CD14-positive monocyte (primary cell): ENCODE measurements around the gene SPATA20. TPM values are rescaled to one million over a fixed set of nuclear protein-coding genes. Genes with fewer than 3 reads are reported as not detected.

Experiments used
- DNase-seq, 3 donors: peaks; one replicate each; pipeline ENCODE4 v3.0.0-alpha.2; 2011 to 2022
- H2AFZ ChIP-seq: 2 replicates; pipeline ENCODE4 v1.6.0; 2012; ENCODE audit warnings: mild to moderate bottlenecking, low read depth, low read length, inconsistent platforms; ENCODE audit not compliant: insufficient read depth, poor library complexity, severe bottlenecking
- H3K27ac ChIP-seq, 2 donors: 1 replicate in 1 of 2; 2 replicates in 1 of 2; pipeline ENCODE4 v1.5.1; 2012 to 2013; ENCODE audit warnings: low read length in 2 of 2, control low read depth in 1 of 2, inconsistent platforms in 1 of 2, low read depth in 1 of 2, mild to moderate bottlenecking in 1 of 2
- H3K27me3 ChIP-seq, 2 donors: one replicate each; pipeline versions ENCODE4 v1.6.0 to v1.6.1; 2011 to 2013; ENCODE audit warnings: low read length in 2 of 2; ENCODE audit not compliant: control insufficient read depth in 2 of 2, insufficient read depth in 2 of 2
- H3K36me3 ChIP-seq, 2 donors: replicated peaks in 1 of 2; 1 replicate in 1 of 2; 2 replicates in 1 of 2; pipeline versions ENCODE4 v1.5.1 to v1.6.1; 2012 to 2013; ENCODE audit warnings: low read length in 2 of 2, control low read depth in 1 of 2, inconsistent platforms in 1 of 2, mild to moderate bottlenecking in 1 of 2; ENCODE audit not compliant: insufficient read depth in 2 of 2, control insufficient read depth in 1 of 2
- H3K4me1 ChIP-seq, 2 donors: 1 replicate in 1 of 2; 2 replicates in 1 of 2; pipeline versions ENCODE4 v1.5.1 to v1.6.1; 2012 to 2013; ENCODE audit warnings: low read length in 2 of 2, control low read depth in 1 of 2, inconsistent platforms in 1 of 2, mild to moderate bottlenecking in 1 of 2, moderate library complexity in 1 of 2; ENCODE audit not compliant: insufficient read depth in 2 of 2, control insufficient read depth in 1 of 2
- H3K4me2 ChIP-seq: replicated peaks from 2 replicates; pipeline ENCODE3; 2012; ENCODE audit warnings: low read length, moderate library complexity, mild to moderate bottlenecking; ENCODE audit not compliant: poor library complexity, severe bottlenecking; ENCODE audit errors: extremely low read depth
- H3K4me3 ChIP-seq, 3 experiments: fragments of 200-600 bp in 1 of 3; sonication (generic) in 1 of 3; replicated peaks in 1 of 3; 1 replicate in 2 of 3; 2 replicates in 1 of 3; pipeline ENCODE4 v1.5.1; 2011 to 2013; ENCODE audit warnings: low read length in 3 of 3, mild to moderate bottlenecking in 3 of 3, control low read depth in 2 of 3, low read depth in 2 of 3, inconsistent platforms in 1 of 3, moderate library complexity in 1 of 3
- H3K79me2 ChIP-seq: 2 replicates; pipeline ENCODE4 v1.6.0; 2012; ENCODE audit warnings: mild to moderate bottlenecking, control low read depth, inconsistent platforms, low read length, moderate library complexity; ENCODE audit not compliant: insufficient read depth
- H3K9ac ChIP-seq: 2 replicates; pipeline ENCODE4 v1.6.0; 2017; ENCODE audit warnings: low read length, mild to moderate bottlenecking; ENCODE audit not compliant: insufficient read depth, poor library complexity, severe bottlenecking
- H3K9me3 ChIP-seq, 2 donors: replicated peaks in 1 of 2; 1 replicate in 1 of 2; 2 replicates in 1 of 2; pipeline versions ENCODE4 v1.5.1 to v1.6.1; 2012 to 2013; ENCODE audit warnings: low read length in 2 of 2, control low read depth in 1 of 2; ENCODE audit not compliant: control insufficient read depth in 1 of 2, insufficient read depth in 1 of 2
- H4K20me1 ChIP-seq: 2 replicates; pipeline ENCODE4 v1.6.0; 2012; ENCODE audit warnings: mild to moderate bottlenecking, low read length, control low read depth, moderate library complexity; ENCODE audit not compliant: insufficient read depth
- H3K27ac Mint-ChIP-seq, 7 donors: one replicate each; pipeline ENCODE4 v1.8.0; 2020; ENCODE audit warnings: mild to moderate bottlenecking in 7 of 7, mixed read lengths in 7 of 7, moderate library complexity in 6 of 7, inconsistent platforms in 2 of 7
- H3K27me3 Mint-ChIP-seq, 3 donors: one replicate each; pipeline ENCODE4 v1.8.0; 2021 to 2022; ENCODE audit warnings: low read depth in 3 of 3, mild to moderate bottlenecking in 3 of 3, mixed read lengths in 3 of 3, moderate library complexity in 3 of 3, inconsistent platforms in 1 of 3
- H3K36me3 Mint-ChIP-seq, 2 donors: one replicate each; pipeline ENCODE4 v1.8.0; 2020; ENCODE audit warnings: mixed read lengths in 2 of 2, inconsistent platforms in 1 of 2, mild to moderate bottlenecking in 1 of 2
- H3K4me1 Mint-ChIP-seq: one replicate; pipeline ENCODE4 v1.8.0; 2020; ENCODE audit warnings: mild to moderate bottlenecking, mixed read lengths
- H3K4me3 Mint-ChIP-seq, 2 donors: one replicate each; pipeline ENCODE4 v1.8.0; 2020; ENCODE audit warnings: mild to moderate bottlenecking in 2 of 2, mixed read lengths in 2 of 2, moderate library complexity in 1 of 2
- H3K9me3 Mint-ChIP-seq, 7 donors: one replicate each; pipeline ENCODE4 v1.8.0; 2020 to 2022; ENCODE audit warnings: mixed read lengths in 7 of 7, mild to moderate bottlenecking in 6 of 7, moderate library complexity in 6 of 7, inconsistent platforms in 2 of 7
- CTCF ChIP-seq: fragments of 200-600 bp; IDR thresholded peaks from one replicate; pipeline ENCODE4 v1.8.0; 2022; ENCODE audit warnings: antibody characterized with exemption, mild to moderate bottlenecking
- WGBS: methylation state at CpG from one replicate; pipeline ENCODE4 v1.1.5; 2013; ENCODE audit warnings: missing lambda C conversion rate; ENCODE audit not compliant: insufficient coverage; 5-methylcytosine and 5-hydroxymethylcytosine counted together
- intact Hi-C, 2 donors: fragments of 100-400 bp; cut with micrococcal nuclease; formaldehyde crosslinking; loops; one replicate each; pipeline versions ENCODE4 v1.15.0 to v1.15.1; 2023
- polyA plus RNA-seq, 3 donors: library from polyadenylated mRNA; depleted of rRNA in 1 of 3; unstranded in 2 of 3; stranded (reverse) in 1 of 3; fragments of 300-500 nt in 2 of 3; fragments of >200 nt in 1 of 3; fragmentation: Illumina TruSeq in 2 of 3; gene quantifications; 1 replicate in 2 of 3; 2 replicates in 1 of 3; pipeline ENCODE4 v1.2.3, GENCODE V29; 2012 to 2021

Gene SPATA20
- polyA plus RNA-seq, 3 donors: 9.3 to 37.8 (median 12.2) TPM

GRCh38 chr17:50499270-50499669 is 47.7 kb upstream of the SPATA20 start:
- Histone ChIP-seq H3K9ac (no peak overlapping the region), H3K4me2 (no peak overlapping the region), H3K27me3 (no peaks in the 10 kb centered on the region), H4K20me1 (no peaks in the 10 kb centered on the region), H3K27ac (no peak overlapping the region), H2AFZ (no peak overlapping the region), H3K36me3 (no peaks in the 10 kb centered on the region), H3K79me2 (no peaks in the 10 kb centered on the region), H3K4me3 (no peak overlapping the region), H3K4me1 (peaks cover 2 to 7% of the 10 kb centered on the region in 2 donors), H3K9me3 (no peaks in the 10 kb centered on the region)
- H3K27me3 Mint-ChIP-seq: peaks cover 1 to 9% (median 6%) of the 10 kb centered on the region in 3 donors
- no peak overlapping the region for H3K4me3 Mint-ChIP-seq
- no peak for DNase-seq
- no peaks in the 10 kb centered on the region for H3K36me3 Mint-ChIP-seq
- H3K9me3 Mint-ChIP-seq: no peaks in the 10 kb centered on the region
- peaks cover 8% of the 10 kb centered on the region for H3K4me1 Mint-ChIP-seq
- no peak for TF ChIP-seq CTCF
- intact Hi-C loops: no loop called here
- H3K27ac Mint-ChIP-seq: no peak overlapping the region

- intact Hi-C loops: no loop called here
- Histone ChIP-seq H3K27ac (no peak overlapping the region), H3K36me3 (no peaks in the 10 kb centered on the region), H3K9me3 (no peaks in the 10 kb centered on the region), H3K4me2 (no peak overlapping the region), H3K27me3 (no peaks in the 10 kb centered on the region), H2AFZ (no peak overlapping the region), H3K9ac (no peak overlapping the region), H3K79me2 (no peaks in the 10 kb centered on the region), H3K4me3 (no peak overlapping the region), H3K4me1 (peaks cover 7 to 12% of the 10 kb centered on the region in 2 donors), H4K20me1 (no peaks in the 10 kb centered on the region)
- H3K27ac Mint-ChIP-seq: no peak overlapping the region
- DNase-seq: no peak
- H3K9me3 Mint-ChIP-seq: no peaks in the 10 kb centered on the region
- no peaks in the 10 kb centered on the region for H3K36me3 Mint-ChIP-seq
- no peak overlapping the region for H3K4me3 Mint-ChIP-seq
- WGBS: no CpG with 5 or more reads among the region's 2 CpGs
- TF ChIP-seq CTCF: no peak
- H3K27me3 Mint-ChIP-seq: peaks cover 1 to 9% (median 7%) of the 10 kb centered on the region in 3 donors
- H3K4me1 Mint-ChIP-seq: peaks cover 13% of the 10 kb centered on the region
These were observed 47.3 kb upstream of the SPATA20 start for GRCh38 chr17:50499721-50500120.
